Body of pancreas (tissue), 4 donors: Measurements from ENCODE around the gene DLG1.

Experiments
- POLR2A ChIP-seq, 3 donors: fragments of 450-650 bp; IDR thresholded peaks; one replicate each; pipeline ENCODE4 v1.6.1; 2016; ENCODE audit warnings: antibody characterized with exemption in 3 of 3, mild to moderate bottlenecking in 2 of 3
- TF ChIP-seq, protein P1 (sequence below), 7 experiments: fragments of 450-650 bp in 4 of 7; fragments of 200-600 bp in 3 of 7; sonication (generic) in 3 of 7; IDR thresholded peaks; one replicate each; pipeline ENCODE4 v1.5.1; 2016 to 2019; ENCODE audit warnings: antibody characterized with exemption in 7 of 7

GRCh38 chr3:196996454-196997265, 301.8 kb downstream of the DLG1 start:
- TF ChIP-seq, protein P1, sequence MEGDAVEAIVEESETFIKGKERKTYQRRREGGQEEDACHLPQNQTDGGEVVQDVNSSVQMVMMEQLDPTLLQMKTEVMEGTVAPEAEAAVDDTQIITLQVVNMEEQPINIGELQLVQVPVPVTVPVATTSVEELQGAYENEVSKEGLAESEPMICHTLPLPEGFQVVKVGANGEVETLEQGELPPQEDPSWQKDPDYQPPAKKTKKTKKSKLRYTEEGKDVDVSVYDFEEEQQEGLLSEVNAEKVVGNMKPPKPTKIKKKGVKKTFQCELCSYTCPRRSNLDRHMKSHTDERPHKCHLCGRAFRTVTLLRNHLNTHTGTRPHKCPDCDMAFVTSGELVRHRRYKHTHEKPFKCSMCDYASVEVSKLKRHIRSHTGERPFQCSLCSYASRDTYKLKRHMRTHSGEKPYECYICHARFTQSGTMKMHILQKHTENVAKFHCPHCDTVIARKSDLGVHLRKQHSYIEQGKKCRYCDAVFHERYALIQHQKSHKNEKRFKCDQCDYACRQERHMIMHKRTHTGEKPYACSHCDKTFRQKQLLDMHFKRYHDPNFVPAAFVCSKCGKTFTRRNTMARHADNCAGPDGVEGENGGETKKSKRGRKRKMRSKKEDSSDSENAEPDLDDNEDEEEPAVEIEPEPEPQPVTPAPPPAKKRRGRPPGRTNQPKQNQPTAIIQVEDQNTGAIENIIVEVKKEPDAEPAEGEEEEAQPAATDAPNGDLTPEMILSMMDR (IDR thresholded peaks at IDR 0.05) = no peak
- TF ChIP-seq POLR2A (IDR thresholded peaks at IDR 0.05) = no peak
